GM12878 (cell line): ENCODE measurements around the gene IFI44L. TPM values are rescaled to one million over a fixed set of nuclear protein-coding genes. Genes with fewer than 3 reads are reported as not detected.

Source experiments
- ATAC-seq: fragments of 200-7000 bp; cut with Tn5 transposase; 3 replicates; pipeline ENCODE4 v1.9.1; 2020; ENCODE audit warnings: mild to moderate bottlenecking, moderate library complexity
- BruUV-seq: library from RNA; stranded (reverse); fragments of 400-500 nt; replicated peaks from 2 replicates; lab custom pipeline; 2021; lab: Mats Ljungman, UMichigan
- CTCF ChIA-PET: fragments of 300-600 bp; sonication (Branson Sonifier 250); formaldehyde crosslinking; extraction: SDS; loops from one replicate; lab custom pipeline; 2021; ENCODE audit warnings: inconsistent platforms; lab: Yijun Ruan, JAX
- POLR2A ChIA-PET: fragments of 350-600 bp; formaldehyde crosslinking; extraction: SDS; loops from one replicate; lab custom pipeline; 2021; ENCODE audit warnings: inconsistent platforms; lab: Charles Lee
- RAD21 ChIA-PET: fragments of 300-600 bp; sonication (Branson Sonifier 250); formaldehyde crosslinking; loops from one replicate; lab custom pipeline; 2023; ENCODE audit warnings: antibody characterized with exemption; ENCODE audit not compliant: unreplicated experiment; lab: Charles Lee
- SMC1A ChIA-PET: fragments of 300-600 bp; sonication (Branson Sonifier 250); formaldehyde crosslinking; loops from one replicate; lab custom pipeline; 2023; ENCODE audit not compliant: unreplicated experiment, uncharacterized antibody; lab: Charles Lee
- DNase-seq: peaks from one replicate; pipeline ENCODE4 v3.0.0-alpha.2; 2011; ENCODE audit warnings: low read depth, low spot score
- FAIRE-seq: peaks from 3 replicates; lab custom pipeline; 2011; peaks lifted over from hg19 to GRCh38; lab: Jason Lieb, UNC
- H2AFZ ChIP-seq: 2 replicates; pipeline ENCODE4 v1.6.0; 2011; ENCODE audit warnings: low read depth, low read length, control low read depth; ENCODE audit not compliant: control insufficient read depth
- H3K27ac ChIP-seq: 2 replicates; pipeline ENCODE4 v1.5.1; 2011; ENCODE audit warnings: control low read depth; ENCODE audit not compliant: control insufficient read depth, insufficient read depth
- H3K27me3 ChIP-seq, 2 experiments: replicated peaks in 1 of 2; 2 replicates each; pipeline versions ENCODE4 v1.6.0 to v1.6.1; 2011; ENCODE audit warnings: low read length in 1 of 2; ENCODE audit not compliant: control insufficient read depth in 2 of 2, insufficient read depth in 2 of 2
- H3K36me3 ChIP-seq, 2 experiments: 2 replicates each; pipeline ENCODE4 v1.5.1; 2011; ENCODE audit warnings: low read length in 1 of 2; ENCODE audit not compliant: control insufficient read depth in 2 of 2, insufficient read depth in 2 of 2
- H3K4me1 ChIP-seq: 2 replicates; pipeline ENCODE4 v1.6.1; 2011; ENCODE audit warnings: mild to moderate bottlenecking, low read length, moderate library complexity, mixed read lengths; ENCODE audit not compliant: control insufficient read depth, insufficient read depth
- H3K4me2 ChIP-seq: 2 replicates; pipeline ENCODE4 v1.6.0; 2011; ENCODE audit warnings: control low read depth; ENCODE audit not compliant: control insufficient read depth, insufficient read depth
- H3K4me3 ChIP-seq: fragments of 200-600 bp; sonication (generic); 2 replicates; pipeline ENCODE4 v1.5.1; 2016
- H3K79me2 ChIP-seq: 2 replicates; pipeline ENCODE4 v1.6.0; 2011; ENCODE audit warnings: low read length; ENCODE audit not compliant: control insufficient read depth, insufficient read depth
- H3K9ac ChIP-seq: 2 replicates; pipeline ENCODE4 v1.8.0; 2011; ENCODE audit warnings: low read length, control low read depth, mixed read lengths; ENCODE audit not compliant: control insufficient read depth, insufficient read depth
- H3K9me3 ChIP-seq: replicated peaks from 3 replicates; pipeline ENCODE4 v1.5.1; 2011; ENCODE audit warnings: mild to moderate bottlenecking, low read length; ENCODE audit not compliant: control insufficient read depth, insufficient read depth
- H4K20me1 ChIP-seq: 2 replicates; pipeline ENCODE4 v1.6.0; 2011; ENCODE audit not compliant: control insufficient read depth, insufficient read depth
- ATF7 ChIP-seq: fragments of 450-650 bp; IDR thresholded peaks from 2 replicates; pipeline ENCODE4 v1.6.1; 2016; ENCODE audit warnings: low read depth, mild to moderate bottlenecking
- BACH1 ChIP-seq: fragments of 450-650 bp; IDR thresholded peaks from 2 replicates; pipeline ENCODE4 v1.6.1; 2017; ENCODE audit warnings: mild to moderate bottlenecking, borderline replicate concordance
- CEBPB ChIP-seq, 2 experiments: fragments of 150-350 bp in 1 of 2; IDR thresholded peaks; 2 replicates each; pipeline ENCODE4 v1.6.1; 2012 to 2014; ENCODE audit warnings: low read depth in 2 of 2, low read length in 2 of 2, borderline replicate concordance in 1 of 2, inconsistent platforms in 1 of 2
- CHD4 ChIP-seq: fragments of 200-600 bp; sonication (generic); IDR thresholded peaks from 2 replicates; pipeline ENCODE4 v1.6.1; 2016; ENCODE audit warnings: mild to moderate bottlenecking
- EED ChIP-seq: sonication (generic); IDR thresholded peaks from 2 replicates; pipeline ENCODE4 v1.6.1; 2016; ENCODE audit warnings: antibody characterized with exemption, low read depth
- MYC ChIP-seq: IDR thresholded peaks from 2 replicates; pipeline ENCODE4 v1.6.1; 2011; ENCODE audit warnings: mild to moderate bottlenecking, low read length, moderate library complexity, inconsistent platforms; ENCODE audit not compliant: insufficient read depth, insufficient replicate concordance, insufficient read length, severe bottlenecking
- POLR2AphosphoS2 ChIP-seq: IDR thresholded peaks from 2 replicates; pipeline ENCODE4 v1.6.1; 2011; ENCODE audit warnings: low read depth, mild to moderate bottlenecking, low read length, improper control_type of control experiment, moderate library complexity
- POU2F2 ChIP-seq: IDR thresholded peaks from 3 replicates; pipeline ENCODE4 v1.6.1; 2011; ENCODE audit warnings: low read depth, mild to moderate bottlenecking, low read length, borderline replicate concordance
- RAD21 ChIP-seq: IDR thresholded peaks from 2 replicates; pipeline ENCODE4 v1.6.1; 2011; ENCODE audit warnings: mild to moderate bottlenecking, low read depth, low read length, moderate library complexity; ENCODE audit not compliant: insufficient read depth
- STAT1 ChIP-seq: fragments of 450-650 bp; conservative IDR thresholded peaks from 2 replicates; pipeline ENCODE4 v1.6.1; 2014; ENCODE audit warnings: antibody characterized with exemption, mild to moderate bottlenecking
- SUPT20H ChIP-seq: IDR thresholded peaks from 2 replicates; pipeline ENCODE4 v1.6.1; 2011; ENCODE audit warnings: low read depth, mild to moderate bottlenecking, low read length, moderate library complexity, borderline replicate concordance; ENCODE audit not compliant: control insufficient read depth
- ZNF592 ChIP-seq: fragments of 450-650 bp; IDR thresholded peaks from 2 replicates; pipeline ENCODE4 v1.6.1; 2017; ENCODE audit warnings: mild to moderate bottlenecking, moderate library complexity
- WGBS: methylation state at CpG from one replicate; pipeline ENCODE4 v1.1.6; 2016; ENCODE audit warnings: low lambda C conversion rate; ENCODE audit not compliant: insufficient replicate concordance, insufficient coverage; ENCODE audit errors: missing lambda C conversion rate; 5-methylcytosine and 5-hydroxymethylcytosine counted together
- in situ Hi-C: fragments of 300-500 bp; cut with MboI; formaldehyde crosslinking; loops from 9 replicates; pipeline ENCODE4 v1.14.3; 2018; ENCODE audit warnings: mixed read lengths
- intact Hi-C: fragments of 100-400 bp; cut with micrococcal nuclease; formaldehyde crosslinking; loops from one replicate; pipeline ENCODE4 v1.14.2; 2022; ENCODE audit not compliant: unreplicated experiment
- polyA plus RNA-seq, 11 experiments: library from polyadenylated mRNA; depleted of rRNA in 4 of 11; unstranded in 6 of 11; stranded (reverse) in 5 of 11; fragments of >200 nt; fragmentation: Nextera tagmentation in 4 of 11; fragmentation: Illumina TruSeq in 1 of 11; extraction: Ambion mirVana in 4 of 11; extraction: Trizol in 1 of 11; gene quantifications; 1 replicate in 1 of 11; 2 replicates in 10 of 11; pipeline versions ENCODE4 v1.2.1 to v1.2.3, GENCODE V29; 2011 to 2016; ENCODE audit warnings: inconsistent platforms in 2 of 11, missing spikeins in 2 of 11, low read depth in 1 of 11
- total RNA-seq, 4 experiments: library from RNA; depleted of rRNA in 3 of 4; stranded (reverse); fragments of >200 nt in 3 of 4; fragmentation: Illumina TruSeq in 1 of 4; extraction: Trizol in 1 of 4; gene quantifications; 2 replicates each; pipeline versions ENCODE4 v1.2.1 to v1.2.3, GENCODE V29; 2013 to 2021
- TF ChIP-seq, protein P1 (sequence below): fragments of 450-650 bp; formaldehyde crosslinking; IDR thresholded peaks from 2 replicates; pipeline ENCODE4 v1.5.0; 2022; ENCODE audit warnings: mild to moderate bottlenecking, missing genetic modification characterization

IFI44L gene
- total and polyA plus RNA-seq, 10 of the 15 experiments (the other 5 are each of a cell fraction or from before 2014, with no cell fraction given): 58.0 to 371 (median 173) TPM

DNA sequence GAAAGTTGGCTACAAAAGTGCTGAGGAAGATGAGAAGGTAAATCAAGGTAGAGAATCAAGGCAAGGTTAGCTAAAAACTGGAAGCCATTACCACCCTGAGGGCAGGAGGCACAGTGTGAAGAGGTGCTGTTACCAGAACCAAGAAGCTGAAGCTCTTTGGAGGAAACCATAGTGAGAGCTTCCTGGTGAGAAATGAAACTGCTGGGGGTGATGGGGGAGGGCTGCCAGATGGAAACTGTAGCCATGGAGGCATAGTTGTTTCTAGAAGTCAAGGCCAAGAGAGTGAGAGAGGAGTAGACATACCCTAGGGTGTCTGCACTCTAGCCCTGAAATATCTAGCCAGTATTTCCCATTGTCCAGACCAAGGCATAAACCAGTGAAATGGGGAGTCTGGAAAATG is 58.1 kb downstream of the IFI44L start (continued):
- no peak for TF ChIP-seq ZNF592
- no peak for TF ChIP-seq STAT1

GRCh38 chr1:78681265-78681664 is 61.0 kb downstream of the IFI44L start:
- Histone ChIP-seq H4K20me1 (no peaks in the 10 kb centered on the region), H3K9me3 (no peaks in the 10 kb centered on the region; the same call in 2 of the 3 replicates), H3K27ac (no peak overlapping the region), H2AFZ (no peak overlapping the region), H3K9ac (no peak overlapping the region), H3K27me3 (no peaks in the 10 kb centered on the region), H3K4me2 (no peak overlapping the region), H3K36me3 (no peaks in the 10 kb centered on the region), H3K4me3 (no peak overlapping the region), H3K4me1 (peaks cover 11% of the 10 kb centered on the region), H3K79me2 (no peaks in the 10 kb centered on the region)
- in situ Hi-C loops: no loop called here
- WGBS: 42% methylated on average over 2 of the region's 2 CpGs
- FAIRE-seq: no peak
- no peak for TF ChIP-seq MYC
- TF ChIP-seq ATF7: no peak
- no peak for TF ChIP-seq POU2F2
- TF ChIP-seq, protein P1, sequence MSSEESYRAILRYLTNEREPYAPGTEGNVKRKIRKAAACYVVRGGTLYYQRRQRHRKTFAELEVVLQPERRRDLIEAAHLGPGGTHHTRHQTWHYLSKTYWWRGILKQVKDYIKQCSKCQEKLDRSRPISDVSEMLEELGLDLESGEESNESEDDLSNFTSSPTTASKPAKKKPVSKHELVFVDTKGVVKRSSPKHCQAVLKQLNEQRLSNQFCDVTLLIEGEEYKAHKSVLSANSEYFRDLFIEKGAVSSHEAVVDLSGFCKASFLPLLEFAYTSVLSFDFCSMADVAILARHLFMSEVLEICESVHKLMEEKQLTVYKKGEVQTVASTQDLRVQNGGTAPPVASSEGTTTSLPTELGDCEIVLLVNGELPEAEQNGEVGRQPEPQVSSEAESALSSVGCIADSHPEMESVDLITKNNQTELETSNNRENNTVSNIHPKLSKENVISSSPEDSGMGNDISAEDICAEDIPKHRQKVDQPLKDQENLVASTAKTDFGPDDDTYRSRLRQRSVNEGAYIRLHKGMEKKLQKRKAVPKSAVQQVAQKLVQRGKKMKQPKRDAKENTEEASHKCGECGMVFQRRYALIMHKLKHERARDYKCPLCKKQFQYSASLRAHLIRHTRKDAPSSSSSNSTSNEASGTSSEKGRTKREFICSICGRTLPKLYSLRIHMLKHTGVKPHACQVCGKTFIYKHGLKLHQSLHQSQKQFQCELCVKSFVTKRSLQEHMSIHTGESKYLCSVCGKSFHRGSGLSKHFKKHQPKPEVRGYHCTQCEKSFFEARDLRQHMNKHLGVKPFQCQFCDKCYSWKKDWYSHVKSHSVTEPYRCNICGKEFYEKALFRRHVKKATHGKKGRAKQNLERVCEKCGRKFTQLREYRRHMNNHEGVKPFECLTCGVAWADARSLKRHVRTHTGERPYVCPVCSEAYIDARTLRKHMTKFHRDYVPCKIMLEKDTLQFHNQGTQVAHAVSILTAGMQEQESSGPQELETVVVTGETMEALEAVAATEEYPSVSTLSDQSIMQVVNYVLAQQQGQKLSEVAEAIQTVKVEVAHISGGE (CRISPR knock-in tag): no peak
- TF ChIP-seq SUPT20H: no peak
- no peak for TF ChIP-seq EED
- no peak for TF ChIP-seq CHD4
- TF ChIP-seq CEBPB (IDR thresholded peaks at IDR 0.05; ENCODE audit: borderline replicate concordance in 1 of 2, low read depth in 2 of 2, low read length in 2 of 2): no peak
- TF ChIP-seq POLR2AphosphoS2: no peak
- TF ChIP-seq BACH1: no peak
- TF ChIP-seq RAD21: no peak
- BruUV-seq: no TSS peak
- SMC1A ChIA-PET: interaction anchor here (0.8 to 2.5 kb wide), 2 partner anchors 64 to 530 kb away, joined by 3 to 8 read pairs; no protein-coding TSS in a partner anchor
- DNase-seq: no peak
- CTCF ChIA-PET: interaction anchor here (1.1 to 1.4 kb wide), 4 partner anchors 16 to 73 kb away, joined by 3 to 7 read pairs (median 3); no protein-coding TSS in a partner anchor
- intact Hi-C loops: no loop called here
- no peak for ATAC-seq
- RAD21 ChIA-PET: interaction anchor here (1.3 kb wide), 1 partner anchor 549 kb away, joined by 3 read pairs; no protein-coding TSS in a partner anchor
- POLR2A ChIA-PET: no interaction called here
